Esophagus muscularis mucosa (tissue), 4 donors: ENCODE data around the gene KCNAB1. TPM values are rescaled to one million over a fixed set of nuclear protein-coding genes. Genes with fewer than 3 reads are reported as not detected.

Experiments used
- DNase-seq: peaks from one replicate; pipeline ENCODE4 v3.0.0-alpha.2; 2017; ENCODE audit errors: extremely low spot score
- H3K27ac ChIP-seq, 4 donors: fragments of 200-600 bp; sonication (generic); replicated peaks in 1 of 4; 1 replicate in 3 of 4; 2 replicates in 1 of 4; pipeline ENCODE4 v1.5.1; 2016 to 2019; ENCODE audit warnings: mild to moderate bottlenecking in 1 of 4
- H3K27me3 ChIP-seq, 4 donors: fragments of 200-600 bp; sonication (generic); one replicate each; pipeline versions ENCODE4 v1.5.1 to v1.6.0; 2016 to 2019
- H3K36me3 ChIP-seq, 4 donors: fragments of 200-600 bp; sonication (generic); one replicate each; pipeline ENCODE4 v1.5.1; 2016 to 2019
- H3K4me1 ChIP-seq, 4 donors: fragments of 200-600 bp; sonication (generic); one replicate each; pipeline ENCODE4 v1.5.1; 2016 to 2019
- H3K4me3 ChIP-seq, 4 donors: fragments of 200-600 bp; sonication (generic); 1 replicate in 2 of 4; 2 replicates in 2 of 4; pipeline ENCODE4 v1.5.1; 2016 to 2019; ENCODE audit warnings: mild to moderate bottlenecking in 4 of 4, moderate library complexity in 1 of 4
- H3K9me3 ChIP-seq, 4 donors: fragments of 200-600 bp; sonication (generic); 1 replicate in 3 of 4; 2 replicates in 1 of 4; pipeline ENCODE4 v1.5.1; 2016 to 2019
- CTCF ChIP-seq, 3 experiments: fragments of 200-600 bp in 2 of 3; fragments of 450-650 bp in 1 of 3; sonication (generic) in 2 of 3; IDR thresholded peaks; one replicate each; pipeline ENCODE4 v1.5.1; 2017 to 2019; ENCODE audit warnings: antibody characterized with exemption in 3 of 3, mild to moderate bottlenecking in 2 of 3, moderate library complexity in 1 of 3
- EP300 ChIP-seq: sonication (generic); formaldehyde crosslinking; IDR thresholded peaks from one replicate; pipeline ENCODE4 v1.6.1; 2017; ENCODE audit warnings: antibody characterized with exemption
- POLR2A ChIP-seq: fragments of 450-650 bp; IDR thresholded peaks from one replicate; pipeline ENCODE4 v1.6.1; 2017; ENCODE audit warnings: antibody characterized with exemption, moderate library complexity, mild to moderate bottlenecking, low read depth
- POLR2AphosphoS5 ChIP-seq, 2 donors: sonication (generic); formaldehyde crosslinking; IDR thresholded peaks; one replicate each; pipeline ENCODE4 v1.6.1; 2017; ENCODE audit warnings: antibody characterized with exemption in 2 of 2
- WGBS: methylation state at CpG from one replicate; pipeline ENCODE4 v1.1.5; 2018; 5-methylcytosine and 5-hydroxymethylcytosine counted together
- intact Hi-C: fragments of 100-400 bp; cut with DNase I; formaldehyde crosslinking; loops from one replicate; pipeline ENCODE4 v1.15.1; 2023
- total RNA-seq, 4 donors: library from RNA; depleted of rRNA; stranded (reverse); fragments of >200 nt; gene quantifications; one replicate each; pipeline versions ENCODE4 v1.1.0 to v1.2.1, GENCODE V29; 2016

The KCNAB1 gene
- total RNA-seq, 4 donors from 2014 or later, result 0.83 to 5.9 (median 2.3) TPM

- intact Hi-C loops, result no loop called here
- TF ChIP-seq EP300 (no peak), CTCF (IDR thresholded peaks at IDR 0.05) (no peak), POLR2A (no peak)
- H3K27ac ChIP-seq, result peak overlapping the region in 1 of 4 donors; percentile 5
- H3K9me3 ChIP-seq, result no peaks in the 10 kb centered on the region
- H3K4me1 ChIP-seq, result peaks cover 33 to 47% (median 43%) of the 10 kb centered on the region in 4 donors
- no peak overlapping the region for H3K4me3 ChIP-seq
- no peaks in the 10 kb centered on the region for H3K27me3 ChIP-seq
- 78% methylated on average over 5 of the region's 5 CpGs for WGBS
- peaks cover 0 to 11% (median 0%) of the 10 kb centered on the region in 4 donors for H3K36me3 ChIP-seq
- no peak for DNase-seq
These were observed 410.6 kb downstream of the KCNAB1 start for GRCh38 chr3:156530980-156531379.

DNA sequence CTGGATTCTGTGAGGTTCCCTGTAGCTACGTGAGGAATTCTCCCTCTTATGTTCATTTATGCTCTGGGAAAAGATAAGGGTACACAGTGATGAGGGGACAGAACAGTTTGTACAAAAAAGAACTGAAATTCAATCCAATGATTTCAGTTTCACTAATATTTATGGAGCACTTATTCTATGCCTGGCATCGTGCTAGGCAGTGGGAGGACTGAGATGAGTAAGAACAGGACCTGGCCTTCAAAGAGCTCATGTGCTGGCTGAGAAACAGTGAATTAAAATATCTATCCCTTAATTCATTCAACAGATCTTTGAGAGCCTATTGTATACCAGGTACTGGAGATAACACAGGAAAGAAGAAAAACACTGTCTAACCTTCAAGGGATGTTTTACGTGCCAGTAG is 412.4 kb downstream of the KCNAB1 start:
- no peaks in the 10 kb centered on the region for H3K27me3 ChIP-seq
- peaks cover 34 to 65% (median 60%) of the 10 kb centered on the region in 4 donors for H3K4me1 ChIP-seq
- no peak for TF ChIP-seq POLR2A
- no peak for TF ChIP-seq CTCF (IDR thresholded peaks at IDR 0.05)
- no peak for TF ChIP-seq POLR2AphosphoS5 (IDR thresholded peaks at IDR 0.05)
- TF ChIP-seq EP300, result no peak
- no peak for DNase-seq
- 47% methylated on average over 3 of the region's 3 CpGs for WGBS
- no peaks in the 10 kb centered on the region for H3K9me3 ChIP-seq
- H3K36me3 ChIP-seq, result peaks cover 0 to 11% (median under 1%) of the 10 kb centered on the region in 4 donors
- H3K27ac ChIP-seq, result peak overlapping the region; percentile 83 to 86 (median 84)
- no peak overlapping the region for H3K4me3 ChIP-seq
- intact Hi-C loops, result no loop called here

- TF ChIP-seq CTCF (IDR thresholded peaks at IDR 0.05) (no peak), POLR2AphosphoS5 (IDR thresholded peaks at IDR 0.05) (peak; percentile 25 to 46)
- H3K36me3 ChIP-seq, result peaks cover 0 to 11% (median 2%) of the 10 kb centered on the region in 4 donors
- H3K4me3 ChIP-seq, result no peak overlapping the region
- no peak for DNase-seq
- 72% methylated on average over 4 of the region's 4 CpGs for WGBS
- peak overlapping the region; percentile 83 to 86 (median 84) for H3K27ac ChIP-seq
- H3K27me3 ChIP-seq, result no peaks in the 10 kb centered on the region
- intact Hi-C loops, result no loop called here
- peaks cover 34 to 67% (median 64%) of the 10 kb centered on the region in 4 donors for H3K4me1 ChIP-seq
- no peaks in the 10 kb centered on the region for H3K9me3 ChIP-seq
These were observed 412.8 kb downstream of the KCNAB1 start for GRCh38 chr3:156533205-156533604.

DNA sequence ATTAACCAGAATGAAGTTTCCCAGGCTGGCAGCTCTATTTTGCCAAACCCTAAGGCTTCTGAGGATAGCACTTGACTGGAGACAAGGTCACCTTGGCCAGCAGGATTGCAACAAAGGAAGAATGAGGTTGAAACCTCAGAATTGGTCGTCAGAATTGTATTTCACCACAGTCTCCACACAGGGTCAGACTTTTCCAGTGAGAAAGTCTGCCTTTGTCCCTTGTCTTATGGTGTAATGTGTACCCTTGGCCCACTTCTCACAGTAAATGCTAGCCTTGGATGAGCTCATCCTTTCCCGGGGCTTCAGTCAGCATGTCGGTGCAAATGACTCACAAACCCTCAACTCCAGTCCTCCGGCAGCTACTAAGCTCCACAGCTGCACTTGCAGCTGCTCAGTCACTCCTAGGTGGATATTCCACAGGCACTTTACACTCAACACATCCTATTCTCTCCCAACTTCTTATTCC is 414.8 kb downstream of the KCNAB1 start:
- peaks cover 0 to 20% (median 10%) of the 10 kb centered on the region in 4 donors for H3K36me3 ChIP-seq
- H3K27me3 ChIP-seq, result no peaks in the 10 kb centered on the region
- no peaks in the 10 kb centered on the region for H3K9me3 ChIP-seq
- H3K4me3 ChIP-seq, result no peak overlapping the region
- WGBS, result 24% methylated on average over 4 of the region's 4 CpGs
- no peak for DNase-seq
- no peak for TF ChIP-seq EP300
- TF ChIP-seq POLR2AphosphoS5 (IDR thresholded peaks at IDR 0.05), result peak; percentile 84 to 85
- no peak for TF ChIP-seq POLR2A
- peak; percentile 31 to 43 (median 32) for TF ChIP-seq CTCF (IDR thresholded peaks at IDR 0.05)
- peak overlapping the region; percentile 83 to 86 (median 84) for H3K27ac ChIP-seq
- intact Hi-C loops, result no loop called here
- H3K4me1 ChIP-seq, result peaks cover 34 to 83% (median 81%) of the 10 kb centered on the region in 4 donors

DNA sequence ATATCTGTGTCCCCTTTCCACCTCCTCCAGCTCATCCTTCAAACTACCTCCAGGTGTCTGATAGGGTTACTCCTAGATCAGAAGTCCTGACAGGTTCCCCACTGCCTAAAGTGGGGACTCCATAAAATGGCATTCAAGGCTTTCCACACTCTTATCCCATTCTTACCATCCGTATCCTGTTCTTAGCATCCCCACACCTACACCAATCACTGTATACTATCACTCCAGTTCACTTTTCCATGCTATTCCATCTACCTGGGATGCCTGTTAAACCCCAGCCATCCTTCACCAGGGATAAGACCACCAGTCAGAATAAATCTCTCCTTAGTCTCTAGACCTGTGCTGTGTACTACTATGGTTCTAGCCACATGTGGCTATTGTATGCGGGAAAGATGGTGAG is 415.4 kb downstream of the KCNAB1 start:
- Histone ChIP-seq H3K36me3 (peaks cover 0 to 17% (median 10%) of the 10 kb centered on the region in 4 donors), H3K4me1 (peaks cover 34 to 89% (median 85%) of the 10 kb centered on the region in 4 donors), H3K9me3 (no peaks in the 10 kb centered on the region), H3K27ac (peak overlapping the region; percentile 83 to 86 (median 84)), H3K4me3 (no peak overlapping the region), H3K27me3 (no peaks in the 10 kb centered on the region)
- no peak for DNase-seq
- intact Hi-C loops, result no loop called here
- 95% methylated on average over 2 of the region's 2 CpGs for WGBS
- TF ChIP-seq CTCF (IDR thresholded peaks at IDR 0.05) (no peak), EP300 (no peak), POLR2A (no peak), POLR2AphosphoS5 (IDR thresholded peaks at IDR 0.05) (no peak)
